ENCODE measurements around the gene ARFIP2. TPM values are rescaled to one million over a fixed set of nuclear protein-coding genes. Genes with fewer than 3 reads are reported as not detected.

Gene ARFIP2
- total RNA-seq, 1 donor from 2014 or later, result 46.7 TPM

- H3K27me3 Mint-ChIP-seq (ENCODE audit: unreplicated experiment), result no peaks in the 10 kb centered on the region
- no peaks in the 10 kb centered on the region for H3K4me1 Mint-ChIP-seq (ENCODE audit: unreplicated experiment)
- no peak for TF ChIP-seq CTCF (IDR thresholded peaks at IDR 0.05; ENCODE audit: unreplicated experiment)
- no peaks in the 10 kb centered on the region for H3K9me3 Mint-ChIP-seq (ENCODE audit: unreplicated experiment)
- H3K27ac Mint-ChIP-seq (ENCODE audit: unreplicated experiment), result peak overlapping the region; percentile 5
- no peak overlapping the region for H3K4me3 Mint-ChIP-seq (ENCODE audit: unreplicated experiment)
- H3K36me3 Mint-ChIP-seq (ENCODE audit: low read depth, unreplicated experiment), result peaks cover 8% of the 10 kb centered on the region
- no peak for DNase-seq (ENCODE audit: low spot score)
Measured at GRCh38 chr11:6489306-6489705, 8.2 kb upstream of the ARFIP2 start.

GRCh38 chr11:6488821-6489220, 7.7 kb upstream of the ARFIP2 start:
- TF ChIP-seq CTCF (IDR thresholded peaks at IDR 0.05; ENCODE audit: unreplicated experiment), result no peak
- no peaks in the 10 kb centered on the region for H3K4me1 Mint-ChIP-seq (ENCODE audit: unreplicated experiment)
- no peak overlapping the region for H3K27ac Mint-ChIP-seq (ENCODE audit: unreplicated experiment)
- H3K9me3 Mint-ChIP-seq (ENCODE audit: unreplicated experiment), result no peaks in the 10 kb centered on the region
- no peak for DNase-seq (ENCODE audit: low spot score)
- H3K36me3 Mint-ChIP-seq (ENCODE audit: low read depth, unreplicated experiment), result peaks cover 8% of the 10 kb centered on the region
- H3K4me3 Mint-ChIP-seq (ENCODE audit: unreplicated experiment), result no peak overlapping the region
- H3K27me3 Mint-ChIP-seq (ENCODE audit: unreplicated experiment), result no peaks in the 10 kb centered on the region

- Mint-ChIP-seq H3K9me3 (ENCODE audit: unreplicated experiment) (no peaks in the 10 kb centered on the region), H3K4me3 (ENCODE audit: unreplicated experiment) (no peak overlapping the region), H3K27ac (ENCODE audit: unreplicated experiment) (no peak overlapping the region), H3K36me3 (ENCODE audit: low read depth, unreplicated experiment) (peaks cover 11% of the 10 kb centered on the region), H3K4me1 (ENCODE audit: unreplicated experiment) (peaks cover 2% of the 10 kb centered on the region), H3K27me3 (ENCODE audit: unreplicated experiment) (no peaks in the 10 kb centered on the region)
- TF ChIP-seq CTCF (IDR thresholded peaks at IDR 0.05; ENCODE audit: unreplicated experiment), result no peak
- no peak for DNase-seq (ENCODE audit: low spot score)
Measured at GRCh38 chr11:6488342-6488741, 7.2 kb upstream of the ARFIP2 start.

GRCh38 chr11:6486938-6487337, 5.8 kb upstream of the ARFIP2 start:
- H3K27me3 Mint-ChIP-seq (ENCODE audit: unreplicated experiment), result no peaks in the 10 kb centered on the region
- no peak for DNase-seq (ENCODE audit: low spot score)
- peaks cover 13% of the 10 kb centered on the region for H3K4me1 Mint-ChIP-seq (ENCODE audit: unreplicated experiment)
- no peak overlapping the region for H3K27ac Mint-ChIP-seq (ENCODE audit: unreplicated experiment)
- no peak for TF ChIP-seq CTCF (IDR thresholded peaks at IDR 0.05; ENCODE audit: unreplicated experiment)
- H3K9me3 Mint-ChIP-seq (ENCODE audit: unreplicated experiment), result no peaks in the 10 kb centered on the region
- H3K36me3 Mint-ChIP-seq (ENCODE audit: low read depth, unreplicated experiment), result peaks cover 13% of the 10 kb centered on the region
- H3K4me3 Mint-ChIP-seq (ENCODE audit: unreplicated experiment), result no peak overlapping the region

- Mint-ChIP-seq H3K9me3 (ENCODE audit: unreplicated experiment) (no peaks in the 10 kb centered on the region), H3K27me3 (ENCODE audit: unreplicated experiment) (no peaks in the 10 kb centered on the region), H3K27ac (ENCODE audit: unreplicated experiment) (no peak overlapping the region), H3K4me3 (ENCODE audit: unreplicated experiment) (no peak overlapping the region), H3K36me3 (ENCODE audit: low read depth, unreplicated experiment) (peaks cover 13% of the 10 kb centered on the region), H3K4me1 (ENCODE audit: unreplicated experiment) (peaks cover 14% of the 10 kb centered on the region)
- TF ChIP-seq CTCF (IDR thresholded peaks at IDR 0.05; ENCODE audit: unreplicated experiment), result no peak
- no peak for DNase-seq (ENCODE audit: low spot score)
Measured at GRCh38 chr11:6486256-6486655, 5.1 kb upstream of the ARFIP2 start.

All from endothelial cell (in vitro differentiated cells).